Parathyroid adenoma (tissue), 2 donors: ENCODE measurements around the gene CHN1.
A peak's percentile ranks its signal among the peaks of the same experiment; 100 is the strongest.

Experiments
- H2AFZ ChIP-seq: fragments of 300-600 bp; sonication (generic); one replicate; pipeline ENCODE4 v1.7.0; 2017; ENCODE audit warnings: antibody characterized with exemption, mild to moderate bottlenecking
- H3K27ac ChIP-seq: fragments of 300-600 bp; sonication (generic); one replicate; pipeline ENCODE4 v1.7.0; 2017
- H3K27me3 ChIP-seq: fragments of 300-600 bp; sonication (generic); one replicate; pipeline ENCODE4 v1.7.0; 2017; ENCODE audit warnings: low read length; ENCODE audit not compliant: control insufficient read depth, insufficient read depth
- H3K36me3 ChIP-seq: fragments of 300-600 bp; sonication (generic); one replicate; pipeline ENCODE4 v1.7.0; 2017; ENCODE audit warnings: low read length; ENCODE audit not compliant: control insufficient read depth, insufficient read depth
- H3K4me1 ChIP-seq: fragments of 300-600 bp; sonication (generic); one replicate; pipeline ENCODE4 v1.7.0; 2017; ENCODE audit warnings: control low read depth
- H3K4me2 ChIP-seq: fragments of 300-600 bp; sonication (generic); one replicate; pipeline ENCODE4 v1.7.0; 2017; ENCODE audit warnings: low read length
- H3K4me3 ChIP-seq: fragments of 300-600 bp; sonication (generic); one replicate; pipeline ENCODE4 v1.7.0; 2017; ENCODE audit warnings: low read depth, low read length
- H3K79me2 ChIP-seq: fragments of 300-600 bp; sonication (generic); one replicate; pipeline ENCODE4 v1.7.0; 2017; ENCODE audit warnings: control low read depth
- H3K9ac ChIP-seq: fragments of 300-600 bp; sonication (generic); one replicate; pipeline ENCODE4 v1.7.0; 2017; ENCODE audit warnings: mild to moderate bottlenecking
- H3K9me3 ChIP-seq: fragments of 300-600 bp; sonication (generic); one replicate; pipeline ENCODE4 v1.7.0; 2017; ENCODE audit warnings: low read length; ENCODE audit not compliant: control insufficient read depth
- CTCF ChIP-seq: fragments of 300-600 bp; sonication (generic); IDR thresholded peaks from one replicate; pipeline ENCODE4 v1.7.0; 2017; ENCODE audit warnings: antibody characterized with exemption, mild to moderate bottlenecking
- donor health status: primary hyperparathyroidism.

The CHN1 gene

GRCh38 chr2:175030380-175031271 lies 25.4 kb upstream of the CHN1 start:
- peak; percentile 46 for TF ChIP-seq CTCF
- H2AFZ ChIP-seq = peak overlapping the region; percentile 58
- no peak overlapping the region for H3K9ac ChIP-seq

GRCh38 chr2:175027755-175028154 lies 22.6 kb upstream of the CHN1 start:
- Histone ChIP-seq H3K27ac (peak overlapping the region; percentile 6), H3K79me2 (no peaks in the 10 kb centered on the region), H3K9me3 (no peaks in the 10 kb centered on the region), H3K9ac (no peak overlapping the region), H2AFZ (no peak overlapping the region), H3K27me3 (no peaks in the 10 kb centered on the region), H3K36me3 (no peaks in the 10 kb centered on the region), H3K4me1 (peaks cover 5% of the 10 kb centered on the region), H3K4me3 (no peak overlapping the region), H3K4me2 (no peak overlapping the region)
- no peak for TF ChIP-seq CTCF

More at GRCh38 chr2:175030380-175031271, 25.4 kb upstream of the CHN1 start:
- H3K36me3 ChIP-seq = no peaks in the 10 kb centered on the region
- no peaks in the 10 kb centered on the region for H3K9me3 ChIP-seq
- H3K4me2 ChIP-seq = no peak overlapping the region
- H3K79me2 ChIP-seq = no peaks in the 10 kb centered on the region
- peaks cover 5% of the 10 kb centered on the region for H3K4me1 ChIP-seq
- H3K27me3 ChIP-seq = no peaks in the 10 kb centered on the region
- peak overlapping the region; percentile 0 for H3K27ac ChIP-seq
- no peak overlapping the region for H3K4me3 ChIP-seq

GRCh38 chr2:175026385-175026784 lies 21.2 kb upstream of the CHN1 start:
- H3K9ac ChIP-seq = no peak overlapping the region
- peaks cover 5% of the 10 kb centered on the region for H3K4me1 ChIP-seq
- no peak overlapping the region for H3K4me2 ChIP-seq
- no peak overlapping the region for H3K4me3 ChIP-seq
- H3K36me3 ChIP-seq = no peaks in the 10 kb centered on the region
- no peaks in the 10 kb centered on the region for H3K9me3 ChIP-seq
- H3K27me3 ChIP-seq = no peaks in the 10 kb centered on the region
- TF ChIP-seq CTCF = no peak
- H3K27ac ChIP-seq = no peak overlapping the region
- H2AFZ ChIP-seq = no peak overlapping the region
- no peaks in the 10 kb centered on the region for H3K79me2 ChIP-seq

GRCh38 chr2:175025946-175026345 lies 20.8 kb upstream of the CHN1 start:
- TF ChIP-seq CTCF = no peak
- no peak overlapping the region for H3K27ac ChIP-seq

GRCh38 chr2:175025233-175025632 lies 20.1 kb upstream of the CHN1 start:
- H3K27ac ChIP-seq = no peak overlapping the region

More at GRCh38 chr2:175025946-175026345, 20.8 kb upstream of the CHN1 start:
- Histone ChIP-seq H3K4me3 (no peak overlapping the region), H3K36me3 (no peaks in the 10 kb centered on the region), H3K27me3 (no peaks in the 10 kb centered on the region), H3K9me3 (no peaks in the 10 kb centered on the region), H3K79me2 (no peaks in the 10 kb centered on the region), H2AFZ (no peak overlapping the region), H3K4me1 (peaks cover 5% of the 10 kb centered on the region), H3K4me2 (no peak overlapping the region), H3K9ac (no peak overlapping the region)

More at GRCh38 chr2:175025233-175025632, 20.1 kb upstream of the CHN1 start:
- H3K4me2 ChIP-seq = no peak overlapping the region
- no peaks in the 10 kb centered on the region for H3K36me3 ChIP-seq
- H3K4me1 ChIP-seq = no peaks in the 10 kb centered on the region
- TF ChIP-seq CTCF = no peak
- no peak overlapping the region for H3K9ac ChIP-seq
- no peak overlapping the region for H3K4me3 ChIP-seq
- no peaks in the 10 kb centered on the region for H3K9me3 ChIP-seq
- H3K27me3 ChIP-seq = no peaks in the 10 kb centered on the region
- no peaks in the 10 kb centered on the region for H3K79me2 ChIP-seq
- no peak overlapping the region for H2AFZ ChIP-seq
